Measurements from ENCODE around the gene KRTAP9-7. TPM values are rescaled to one million over a fixed set of nuclear protein-coding genes. Genes with fewer than 3 reads are reported as not detected.
"Not testable (repeated sequence)": the region's sequence is repeated elsewhere in the genome, so short reads cannot be mapped to it uniquely, and the experiment has no call there.

KRTAP9-7 gene, protein sequence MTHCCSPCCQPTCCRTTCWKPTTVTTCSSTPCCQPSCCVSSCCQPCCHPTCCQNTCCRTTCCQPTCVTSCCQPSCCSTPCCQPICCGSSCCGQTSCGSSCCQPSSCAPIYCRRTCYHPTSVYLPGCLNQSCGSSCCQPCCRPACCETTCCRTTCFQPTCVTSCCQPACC
- not detected for total RNA-seq
- long read RNA-seq = 0 reads

DNA sequence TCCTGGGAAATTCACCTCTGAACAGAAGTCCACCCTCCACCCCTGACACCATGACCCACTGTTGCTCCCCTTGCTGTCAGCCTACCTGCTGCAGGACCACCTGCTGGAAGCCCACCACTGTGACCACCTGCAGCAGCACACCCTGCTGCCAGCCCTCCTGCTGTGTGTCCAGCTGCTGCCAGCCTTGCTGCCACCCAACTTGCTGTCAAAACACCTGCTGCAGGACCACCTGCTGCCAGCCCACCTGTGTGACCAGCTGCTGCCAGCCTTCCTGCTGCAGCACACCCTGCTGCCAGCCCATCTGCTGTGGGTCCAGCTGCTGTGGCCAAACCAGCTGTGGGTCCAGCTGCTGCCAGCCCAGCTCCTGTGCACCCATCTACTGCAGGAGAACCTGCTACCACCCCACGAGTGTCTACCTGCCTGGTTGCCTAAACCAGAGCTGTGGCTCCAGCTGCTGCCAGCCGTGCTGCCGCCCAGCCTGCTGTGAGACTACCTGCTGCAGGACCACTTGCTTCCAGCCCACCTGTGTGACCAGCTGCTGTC is at the start of gene KRTAP9-7:
Gene KRTAP9-7 (plus strand): TSS at position 51 of the 543 bp plus-strand sequence. CDS start 0 bp downstream, at position 51.
- DNase-seq (ENCODE audit: low spot score); intact Hi-C loops (cut with DNase I): not testable (repeated sequence)

DNA sequence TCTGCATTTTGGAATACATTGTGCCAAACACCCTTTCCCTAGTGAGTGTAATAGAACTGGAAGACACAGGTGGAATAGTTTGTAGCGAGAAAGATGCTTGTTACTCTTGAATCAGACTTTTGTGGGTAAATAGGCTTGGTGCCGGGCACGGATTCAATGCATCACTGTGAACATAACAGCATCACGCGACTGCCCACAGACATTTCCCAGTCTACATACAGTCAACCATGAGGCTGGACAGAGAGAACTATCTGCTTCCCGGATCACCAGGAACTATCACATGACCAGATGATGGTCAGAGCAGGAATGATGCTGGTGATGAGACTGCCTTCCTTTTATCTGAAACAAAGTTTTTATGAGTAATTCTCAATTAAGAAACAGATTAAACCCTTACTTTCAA is 49.4 kb upstream of the KRTAP9-7 start:
- no peak for DNase-seq (ENCODE audit: low spot score)
- intact Hi-C loops (cut with DNase I) = no loop called here

DNA sequence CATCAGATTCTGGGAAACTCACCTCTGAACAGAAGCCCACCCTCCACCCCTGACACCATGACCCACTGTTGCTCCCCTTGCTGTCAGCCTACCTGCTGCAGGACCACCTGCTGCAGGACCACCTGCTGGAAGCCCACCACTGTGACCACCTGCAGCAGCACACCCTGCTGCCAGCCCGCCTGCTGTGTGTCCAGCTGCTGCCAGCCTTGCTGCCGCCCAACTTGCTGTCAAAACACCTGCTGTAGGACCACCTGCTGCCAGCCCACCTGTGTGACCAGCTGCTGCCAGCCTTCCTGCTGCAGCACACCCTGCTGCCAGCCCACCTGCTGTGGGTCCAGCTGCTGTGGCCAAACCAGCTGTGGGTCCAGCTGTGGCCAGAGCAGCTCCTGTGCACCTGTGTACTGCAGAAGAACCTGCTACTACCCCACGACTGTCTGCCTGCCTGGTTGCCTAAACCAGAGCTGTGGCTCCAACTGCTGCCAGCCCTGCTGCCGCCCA is 48.9 kb upstream of the KRTAP9-7 start, which contains the start of gene KRTAP9-2:
Gene KRTAP9-2 (plus strand): TSS at position 51 of the 498 bp plus-strand sequence. CDS start 7 bp downstream, at position 58.
- intact Hi-C loops (cut with DNase I); DNase-seq (ENCODE audit: low spot score): not testable (repeated sequence)

DNA sequence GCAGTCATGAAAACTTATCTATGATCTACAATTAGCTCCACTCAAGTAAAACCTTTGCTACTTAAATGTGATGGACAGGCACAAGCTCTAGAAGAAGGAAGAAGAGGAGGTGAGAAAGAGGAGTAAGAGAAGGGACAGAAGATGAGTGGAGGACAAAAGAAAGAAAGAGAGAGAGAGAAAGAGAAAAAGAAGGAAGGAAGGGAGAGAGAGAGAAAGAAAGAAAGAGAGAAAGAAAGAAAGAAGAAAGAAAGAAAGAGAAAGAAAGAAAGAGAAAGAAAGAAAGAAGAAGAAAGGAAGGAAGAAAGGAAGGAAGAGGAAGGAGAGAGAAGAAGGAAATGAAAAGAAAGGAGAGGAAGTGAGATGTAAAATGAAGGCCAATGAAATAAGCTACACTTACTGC is 45.4 kb upstream of the KRTAP9-7 start:
- intact Hi-C loops (cut with DNase I) = no loop called here
- DNase-seq (ENCODE audit: low spot score) = no peak

DNA sequence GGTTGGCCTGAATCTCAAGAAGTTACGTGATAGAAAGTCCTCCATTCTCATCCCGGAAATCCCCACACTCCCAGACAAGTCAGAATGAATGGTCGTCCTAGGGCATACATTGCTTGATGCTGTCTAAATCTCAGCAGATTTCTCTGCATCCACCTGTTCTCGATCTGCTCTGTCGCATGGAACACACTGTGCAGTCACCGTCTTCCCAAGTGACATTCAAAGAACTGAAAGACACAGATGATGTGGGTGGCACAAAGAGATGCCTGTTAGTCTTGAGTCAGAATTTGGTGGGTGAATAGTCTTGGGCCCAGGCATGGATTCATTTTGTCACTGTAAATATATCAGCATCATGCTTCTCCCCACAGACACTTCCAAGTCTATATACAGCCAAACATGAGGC is 43.8 kb upstream of the KRTAP9-7 start:
- DNase-seq (ENCODE audit: low spot score) = no peak
- intact Hi-C loops (cut with DNase I) = no loop called here

DNA sequence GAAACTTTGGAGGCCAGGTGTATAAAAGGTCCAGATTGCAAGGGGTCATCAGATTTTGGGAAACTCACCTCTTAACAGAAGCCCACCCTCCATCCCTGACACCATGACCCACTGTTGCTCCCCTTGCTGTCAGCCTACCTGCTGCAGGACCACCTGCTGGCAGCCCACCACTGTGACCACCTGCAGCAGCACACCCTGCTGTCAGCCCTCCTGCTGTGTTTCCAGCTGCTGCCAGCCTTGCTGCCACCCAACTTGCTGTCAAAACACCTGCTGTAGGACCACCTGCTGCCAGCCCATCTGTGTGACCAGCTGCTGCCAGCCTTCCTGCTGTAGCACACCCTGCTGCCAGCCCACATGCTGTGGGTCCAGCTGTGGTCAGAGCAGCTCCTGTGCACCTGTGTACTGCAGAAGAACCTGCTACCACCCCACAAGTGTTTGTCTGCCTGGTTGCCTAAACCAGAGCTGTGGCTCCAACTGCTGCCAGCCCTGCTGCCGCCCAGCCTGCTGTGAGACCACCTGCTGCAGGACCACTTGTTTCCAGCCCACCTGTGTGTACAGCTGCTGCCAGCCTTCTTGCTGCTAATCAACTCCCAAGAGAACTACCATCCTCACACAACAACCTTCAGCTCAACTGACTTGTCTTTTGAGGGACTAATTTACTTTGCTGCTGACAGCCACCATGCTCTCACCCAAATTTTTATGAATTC is 42.9 kb upstream of the KRTAP9-7 start, which contains the start of gene KRTAP9-3:
Gene KRTAP9-3 (plus strand): TSS at position 51 of the 707 bp plus-strand sequence. CDS start 53 bp downstream, at position 104.
- DNase-seq (ENCODE audit: low spot score); intact Hi-C loops (cut with DNase I): not testable (repeated sequence)

DNA sequence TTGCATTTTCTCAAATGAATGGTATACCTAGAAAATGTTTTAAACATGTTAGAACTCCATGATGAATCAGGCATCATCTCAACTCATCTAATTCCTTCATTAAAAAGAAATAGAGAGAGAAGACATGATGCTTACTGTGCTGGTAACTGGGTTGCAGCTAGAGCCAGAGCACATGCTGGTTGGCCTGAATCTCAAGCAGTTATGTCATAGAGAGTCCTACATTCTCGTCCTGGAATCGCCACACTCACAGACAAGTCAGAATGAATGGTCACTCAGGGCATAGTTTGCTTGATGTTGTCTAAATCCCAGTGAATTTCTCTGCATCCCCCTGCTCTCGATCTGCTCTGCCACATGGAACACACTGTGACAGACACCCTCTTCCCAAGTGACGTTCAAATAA is 38.4 kb upstream of the KRTAP9-7 start:
- intact Hi-C loops (cut with DNase I); DNase-seq (ENCODE audit: low spot score): not testable (repeated sequence)

DNA sequence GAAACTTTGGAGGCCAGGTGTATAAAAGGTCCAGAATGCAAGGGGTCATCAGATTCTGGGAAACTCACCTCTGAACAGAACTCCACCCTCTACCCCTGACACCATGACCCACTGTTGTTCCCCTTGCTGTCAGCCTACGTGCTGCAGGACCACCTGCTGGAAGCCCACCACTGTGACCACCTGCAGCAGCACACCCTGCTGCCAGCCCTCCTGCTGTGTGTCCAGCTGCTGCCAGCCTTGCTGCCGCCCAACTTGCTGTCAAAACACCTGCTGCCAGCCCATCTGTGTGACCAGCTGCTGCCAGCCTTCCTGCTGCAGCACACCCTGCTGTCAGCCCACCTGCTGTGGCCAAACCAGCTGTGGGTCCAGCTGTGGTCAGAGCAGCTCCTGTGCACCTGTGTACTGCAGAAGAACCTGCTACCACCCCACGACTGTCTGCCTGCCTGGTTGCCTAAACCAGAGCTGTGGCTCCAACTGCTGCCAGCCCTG is 37.5 kb upstream of the KRTAP9-7 start, which contains the start of gene KRTAP9-8:
Gene KRTAP9-8 (plus strand): TSS at position 51 of the 489 bp plus-strand sequence. CDS start 53 bp downstream, at position 104.
- intact Hi-C loops (cut with DNase I); DNase-seq (ENCODE audit: low spot score): not testable (repeated sequence)

DNA sequence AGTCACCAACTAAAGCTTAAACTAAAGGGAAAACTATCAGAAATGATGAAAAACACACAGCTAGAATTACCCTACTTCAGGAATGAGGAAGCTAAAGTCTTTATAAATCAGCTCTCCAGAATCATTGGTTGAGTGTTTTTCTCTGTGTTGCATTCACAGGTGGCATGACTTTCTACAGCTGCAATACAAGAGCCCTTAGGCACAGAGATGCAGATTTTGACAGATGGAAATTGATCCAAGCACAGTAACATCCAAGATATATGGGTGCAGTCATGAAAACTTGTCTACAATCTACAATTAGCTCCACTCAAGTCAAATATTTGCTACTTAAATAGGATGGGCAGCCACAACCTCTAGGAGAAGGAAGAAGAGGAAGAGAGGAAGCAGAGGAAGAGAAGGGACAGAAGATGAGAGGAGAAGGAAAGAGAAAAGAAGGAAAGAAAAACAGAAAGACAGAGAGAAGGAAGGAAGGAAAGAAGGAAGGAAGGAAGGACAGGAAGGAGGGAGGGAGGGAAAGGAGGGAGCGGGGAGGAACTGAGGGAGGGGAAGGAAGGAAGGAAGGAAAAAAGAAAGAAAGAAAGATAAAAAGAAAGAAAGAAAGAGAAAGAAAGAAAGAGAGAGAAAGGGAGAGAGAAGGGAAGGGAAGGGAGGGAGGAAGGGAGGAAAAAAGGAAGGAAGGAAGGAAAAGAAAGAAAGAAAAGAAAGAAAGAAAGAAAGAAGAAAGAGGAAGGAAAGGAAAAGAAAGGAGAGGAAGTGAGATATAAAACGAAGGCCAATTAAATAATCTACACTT is 28.3 kb upstream of the KRTAP9-7 start:
- intact Hi-C loops (cut with DNase I); DNase-seq (ENCODE audit: low spot score): not testable (repeated sequence)

DNA sequence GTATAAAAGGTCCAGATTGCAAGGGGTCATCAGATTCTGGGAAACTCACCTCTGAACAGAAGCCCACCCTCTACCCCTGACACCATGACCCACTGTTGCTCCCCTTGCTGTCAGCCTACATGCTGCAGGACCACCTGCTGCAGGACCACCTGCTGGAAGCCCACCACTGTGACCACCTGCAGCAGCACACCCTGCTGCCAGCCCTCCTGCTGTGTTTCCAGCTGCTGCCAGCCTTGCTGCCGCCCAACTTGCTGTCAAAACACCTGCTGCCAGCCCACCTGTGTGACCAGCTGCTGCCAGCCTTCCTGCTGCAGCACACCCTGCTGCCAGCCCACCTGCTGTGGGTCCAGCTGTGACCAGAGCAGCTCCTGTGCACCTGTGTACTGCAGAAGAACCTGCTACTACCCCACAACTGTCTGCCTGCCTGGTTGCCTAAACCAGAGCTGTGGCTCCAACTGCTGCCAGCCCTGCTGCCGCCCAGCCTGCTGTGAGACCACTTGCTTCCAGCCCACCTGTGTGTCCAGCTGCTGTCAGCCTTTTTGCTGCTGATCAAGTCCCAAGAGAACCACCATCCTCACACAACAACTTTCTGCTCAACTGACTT is 25.8 kb upstream of the KRTAP9-7 start, which contains the start of gene KRTAP9-4:
Gene KRTAP9-4 (plus strand): TSS at position 51 of the 604 bp plus-strand sequence. CDS start 34 bp downstream, at position 85.
- intact Hi-C loops (cut with DNase I); DNase-seq (ENCODE audit: low spot score): not testable (repeated sequence)

DNA sequence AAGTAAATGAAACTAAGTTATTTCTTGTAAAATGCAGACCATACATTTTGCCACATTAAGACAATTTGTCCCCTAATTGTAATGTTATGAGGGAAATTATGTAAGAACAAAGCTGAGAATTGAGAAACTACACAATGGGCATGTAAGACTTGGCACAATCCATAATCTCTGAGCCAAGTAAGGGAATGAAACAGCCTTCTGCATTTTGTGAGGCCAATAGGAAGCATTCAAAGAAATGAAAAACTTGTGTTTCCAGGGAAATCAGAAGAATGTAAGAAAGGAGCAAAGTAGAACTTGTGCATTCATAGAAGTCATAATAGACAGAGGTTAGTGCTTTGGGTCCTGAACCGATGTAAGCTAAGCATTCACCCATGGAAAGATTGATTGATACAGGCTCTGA is 24.2 kb upstream of the KRTAP9-7 start:
- intact Hi-C loops (cut with DNase I) = no loop called here
- no peak for DNase-seq (ENCODE audit: low spot score)

DNA sequence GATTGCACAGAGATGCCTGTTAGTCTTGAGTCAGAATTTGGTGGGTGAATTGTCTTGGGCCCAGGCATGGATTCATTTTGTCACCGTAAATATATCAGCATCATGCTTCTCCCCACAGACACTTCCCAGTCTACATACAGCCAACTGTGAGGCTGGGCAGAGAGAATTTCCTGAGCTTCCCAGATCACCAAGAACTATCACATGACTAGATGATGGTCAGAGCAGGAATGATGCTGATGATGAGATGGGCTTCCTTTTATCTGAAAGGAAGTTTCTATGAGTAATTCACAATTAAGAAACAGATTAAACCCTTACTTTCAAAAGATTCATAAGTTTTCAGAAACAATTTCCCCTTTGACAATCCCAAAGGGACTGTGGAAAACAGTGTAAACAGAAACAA is 20.6 kb upstream of the KRTAP9-7 start:
- intact Hi-C loops (cut with DNase I) = no loop called here
- DNase-seq (ENCODE audit: low spot score) = no peak

DNA sequence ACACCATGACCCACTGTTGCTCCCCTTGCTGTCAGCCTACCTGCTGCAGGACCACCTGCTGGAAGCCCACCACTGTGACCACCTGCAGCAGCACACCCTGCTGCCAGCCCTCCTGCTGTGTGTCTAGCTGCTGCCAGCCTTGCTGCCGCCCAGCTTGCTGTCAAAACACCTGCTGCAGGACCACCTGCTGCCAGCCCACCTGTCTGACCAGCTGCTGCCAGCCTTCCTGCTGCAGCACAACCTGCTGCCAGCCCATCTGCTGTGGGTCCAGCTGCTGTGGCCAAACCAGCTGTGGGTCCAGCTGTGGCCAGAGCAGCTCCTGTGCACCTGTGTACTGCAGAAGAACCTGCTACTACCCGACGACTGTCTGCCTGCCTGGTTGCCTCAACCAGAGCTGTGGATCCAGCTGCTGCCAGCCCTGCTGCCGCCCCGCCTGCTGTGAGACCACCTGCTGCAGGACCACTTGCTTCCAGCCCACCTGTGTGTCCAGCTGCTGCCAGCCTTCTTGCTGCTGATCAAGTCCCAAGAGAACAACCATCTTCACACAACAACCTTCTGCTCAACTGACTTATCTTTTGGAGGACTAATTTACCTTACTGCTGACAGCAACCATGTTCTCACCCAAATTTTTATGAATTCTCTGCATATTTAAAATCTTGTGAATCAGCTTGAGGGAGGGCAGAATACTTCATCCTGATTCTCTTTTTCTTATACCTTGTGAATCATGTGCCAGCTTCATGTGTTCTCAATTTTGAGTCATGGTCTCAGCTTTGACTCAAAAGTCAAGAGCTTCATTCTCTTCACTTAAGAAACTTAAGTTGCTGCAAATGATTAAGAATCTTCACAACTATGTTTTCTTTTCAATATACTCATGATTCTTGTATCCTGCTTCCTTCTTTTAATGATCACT is 19.9 kb upstream of the KRTAP9-7 start, which contains the start of gene KRTAP9-9:
Gene KRTAP9-9 (plus strand): TSS at position 4 of the 910 bp plus-strand sequence.
- intact Hi-C loops (cut with DNase I); DNase-seq (ENCODE audit: low spot score): not testable (repeated sequence)

DNA sequence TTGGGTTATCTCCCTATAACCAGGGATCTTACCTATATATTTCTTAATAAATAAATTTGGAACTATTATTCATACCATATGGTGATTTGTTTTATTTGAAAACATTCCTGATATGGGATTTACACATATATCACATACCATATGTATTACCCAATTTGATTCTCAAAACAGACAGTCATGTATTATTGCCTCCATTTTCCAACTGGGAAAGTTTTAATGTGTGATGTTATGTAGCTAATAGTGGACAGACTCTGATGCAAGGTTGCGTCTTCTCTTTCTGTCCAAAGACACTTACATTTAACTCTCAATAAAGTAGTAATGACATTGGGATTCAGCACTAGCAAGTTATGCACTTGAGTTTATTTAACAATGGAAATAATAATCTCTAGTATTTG is 19.2 kb upstream of the KRTAP9-7 start:
- no peak for DNase-seq (ENCODE audit: low spot score)
- intact Hi-C loops (cut with DNase I) = no loop called here

DNA sequence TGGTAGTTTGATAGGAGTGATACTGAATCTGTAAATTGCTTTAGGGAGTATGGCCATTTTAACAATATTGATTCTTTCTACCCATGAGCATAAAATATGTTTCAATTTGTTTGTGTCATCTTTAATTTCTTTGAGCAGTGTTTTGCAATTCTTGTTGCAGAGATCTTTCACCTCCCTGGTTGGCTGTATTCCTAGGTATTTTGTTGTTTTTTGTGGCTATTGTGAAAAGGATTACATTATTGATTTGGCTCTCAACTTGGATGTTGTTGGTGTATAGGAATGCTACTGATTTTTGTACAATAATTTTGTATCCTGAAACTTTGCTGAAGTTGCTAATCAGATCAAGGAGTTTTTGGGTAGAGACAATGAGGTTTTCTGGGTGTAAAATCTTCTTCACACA is 17.1 kb upstream of the KRTAP9-7 start:
- intact Hi-C loops (cut with DNase I) = no loop called here
- no peak for DNase-seq (ENCODE audit: low spot score)

DNA sequence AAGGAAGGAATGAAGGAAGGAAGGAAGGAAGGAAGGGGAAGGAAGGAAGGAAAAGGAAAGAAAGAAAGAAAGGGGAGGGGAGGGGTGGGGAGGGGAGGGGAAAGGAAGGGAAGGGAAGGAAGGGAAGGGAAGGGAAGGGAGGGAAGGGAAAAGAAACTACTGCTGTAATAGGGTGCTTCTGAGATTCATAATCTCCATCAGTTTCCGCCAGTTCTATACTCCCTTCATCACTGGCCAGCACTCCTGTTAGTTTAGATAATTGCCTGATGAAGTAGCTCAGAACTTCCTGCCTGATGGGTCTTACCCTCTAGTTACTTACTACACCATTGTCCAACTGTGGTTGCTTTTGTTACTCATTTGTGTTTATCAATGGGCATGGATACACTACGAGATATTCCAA is 12.3 kb upstream of the KRTAP9-7 start:
- intact Hi-C loops (cut with DNase I) = no loop called here
- DNase-seq (ENCODE audit: low spot score) = no peak

DNA sequence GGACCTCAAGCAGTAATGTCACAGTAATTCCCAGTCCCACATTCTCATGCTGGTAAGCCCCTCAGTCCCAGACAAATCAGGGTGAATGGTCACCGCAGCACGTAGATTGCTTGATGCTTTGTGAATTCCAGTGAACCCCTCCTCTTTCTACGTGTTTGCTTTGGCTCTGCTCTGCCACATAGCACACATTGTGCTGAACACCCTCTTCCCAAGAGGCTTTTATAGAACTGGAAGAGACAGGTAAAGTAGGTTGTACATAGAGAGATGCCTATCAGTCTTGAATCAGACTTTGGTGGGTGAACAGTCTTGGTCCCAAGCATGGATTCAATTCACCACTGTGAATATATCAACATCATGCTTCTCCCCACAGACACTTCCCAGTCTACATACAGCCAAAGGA is 10.9 kb upstream of the KRTAP9-7 start:
- intact Hi-C loops (cut with DNase I) = no loop called here

DNA sequence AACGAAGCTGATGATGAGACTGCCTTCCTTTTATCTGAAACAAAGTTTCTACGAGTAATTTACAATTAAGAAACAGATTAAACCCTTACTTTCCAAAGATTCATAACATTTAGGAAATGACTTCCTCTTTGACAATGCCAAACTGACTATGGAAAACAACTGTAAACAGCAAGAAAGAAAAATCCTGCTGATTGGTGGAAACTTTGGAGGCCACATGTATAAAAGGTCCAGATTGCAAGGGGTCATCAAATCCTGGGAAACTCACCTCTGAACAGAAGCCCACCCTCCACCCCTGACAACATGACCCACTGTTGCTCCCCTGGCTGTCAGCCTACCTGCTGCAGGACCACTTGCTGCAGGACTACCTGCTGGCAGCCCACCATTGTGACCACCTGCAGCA is 10.4 kb upstream of the KRTAP9-7 start, which contains the start of gene KRTAP9-6:
Gene KRTAP9-6 (plus strand): TSS at position 301 of the 400 bp plus-strand sequence. CDS start 0 bp downstream, at position 301.
- intact Hi-C loops (cut with DNase I) = no loop called here
- DNase-seq (ENCODE audit: low spot score) = no peak

More for the DNA sequence above, 10.9 kb upstream of the KRTAP9-7 start:
- DNase-seq (ENCODE audit: low spot score) = no peak

Measured in cardiac septum (tissue), 1 donor.